ENCODE results near the gene TPM1. TPM values are rescaled to one million over a fixed set of nuclear protein-coding genes. Genes with fewer than 3 reads are reported as not detected.
"Not testable (repeated sequence)": the region's sequence is repeated elsewhere in the genome, so short reads cannot be mapped to it uniquely, and the experiment has no call there.

The TPM1 gene
- total RNA-seq, 2 experiments from 2014 or later, result 8.0 to 8.5 TPM

- ChIA-PET POLR2A (no interaction called here), CTCF (interaction anchor here (0.6 to 1.9 kb wide), 3 partner anchors 34 to 106 kb away, joined by 3 to 6 read pairs (median 3); no protein-coding TSS in a partner anchor)
These were observed 46.1 kb downstream of the TPM1 start for GRCh38 chr15:63088533-63089245.

DNA sequence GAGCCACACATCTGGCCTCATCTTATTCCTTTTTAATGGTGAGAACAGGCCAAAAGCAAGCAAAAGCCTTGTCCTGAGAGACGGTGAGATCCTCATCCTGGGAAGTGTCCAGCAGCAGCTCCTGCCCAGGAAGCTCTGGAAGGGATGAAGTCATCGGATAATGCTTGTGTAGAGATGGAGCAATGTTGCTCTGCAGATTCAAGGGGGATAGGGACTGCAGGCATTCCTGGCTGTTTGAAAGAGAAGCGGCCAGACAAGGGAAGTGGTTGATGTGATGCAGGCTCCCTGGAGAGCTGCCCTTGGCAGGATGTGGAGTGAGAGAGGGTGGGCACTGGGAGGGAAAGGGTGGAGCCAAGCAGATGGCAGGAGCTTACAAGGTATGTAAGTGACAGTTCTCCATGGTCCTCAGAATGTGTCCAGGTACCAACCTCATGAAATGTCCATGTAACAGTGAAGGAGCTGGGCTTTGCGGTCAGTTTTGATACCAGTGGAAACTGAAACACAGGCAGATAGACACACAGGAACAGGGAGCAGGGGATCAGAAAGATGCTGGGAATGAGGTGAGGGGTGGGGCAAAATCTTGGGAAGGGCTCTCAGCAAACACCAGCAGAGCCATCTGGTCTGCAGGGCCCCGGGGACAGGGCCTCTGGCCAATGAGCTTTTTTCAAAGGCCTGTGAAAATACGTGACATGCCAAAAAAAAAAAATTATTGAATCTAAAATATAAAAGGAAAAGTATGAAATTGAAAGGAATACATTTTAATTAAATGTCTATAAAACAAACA lies 46.9 kb downstream of the TPM1 start:
- ChIA-PET POLR2A (no interaction called here), CTCF (interaction anchor here (0.7 to 1.9 kb wide), 2 partner anchors 42 to 107 kb away, joined by 3 to 6 read pairs; no protein-coding TSS in a partner anchor)

DNA sequence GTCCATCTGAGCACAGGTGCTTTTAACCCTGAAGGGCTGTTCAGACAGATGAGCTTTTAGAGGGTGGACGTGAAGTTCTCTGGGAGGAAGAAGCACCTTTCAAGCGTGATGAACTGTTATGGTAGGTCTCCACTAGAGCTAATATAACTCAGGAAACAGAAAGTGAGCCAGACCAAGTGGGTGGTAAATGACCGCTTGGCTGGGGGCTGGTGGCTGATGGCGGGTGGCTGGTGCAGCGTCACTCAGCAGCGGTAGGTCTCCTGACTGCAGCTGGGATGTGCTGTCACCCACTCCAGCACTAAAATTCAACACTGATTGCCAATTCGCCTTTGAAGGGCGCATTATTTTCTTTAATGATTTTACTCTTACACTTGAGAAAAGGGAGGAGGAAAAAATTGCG lies 47.9 kb downstream of the TPM1 start:
- ChIA-PET POLR2A (no interaction called here), CTCF (no interaction called here)

GRCh38 chr15:63090887-63091286 lies 48.3 kb downstream of the TPM1 start:
- POLR2A ChIA-PET, result no interaction called here
- CTCF ChIA-PET, result interaction anchor here (0.5 kb wide), 1 partner anchor 9 kb away, joined by 3 read pairs; no protein-coding TSS in a partner anchor

GRCh38 chr15:63091679-63092446 lies 49.3 kb downstream of the TPM1 start:
- ChIA-PET POLR2A (no interaction called here), CTCF (no interaction called here)

DNA sequence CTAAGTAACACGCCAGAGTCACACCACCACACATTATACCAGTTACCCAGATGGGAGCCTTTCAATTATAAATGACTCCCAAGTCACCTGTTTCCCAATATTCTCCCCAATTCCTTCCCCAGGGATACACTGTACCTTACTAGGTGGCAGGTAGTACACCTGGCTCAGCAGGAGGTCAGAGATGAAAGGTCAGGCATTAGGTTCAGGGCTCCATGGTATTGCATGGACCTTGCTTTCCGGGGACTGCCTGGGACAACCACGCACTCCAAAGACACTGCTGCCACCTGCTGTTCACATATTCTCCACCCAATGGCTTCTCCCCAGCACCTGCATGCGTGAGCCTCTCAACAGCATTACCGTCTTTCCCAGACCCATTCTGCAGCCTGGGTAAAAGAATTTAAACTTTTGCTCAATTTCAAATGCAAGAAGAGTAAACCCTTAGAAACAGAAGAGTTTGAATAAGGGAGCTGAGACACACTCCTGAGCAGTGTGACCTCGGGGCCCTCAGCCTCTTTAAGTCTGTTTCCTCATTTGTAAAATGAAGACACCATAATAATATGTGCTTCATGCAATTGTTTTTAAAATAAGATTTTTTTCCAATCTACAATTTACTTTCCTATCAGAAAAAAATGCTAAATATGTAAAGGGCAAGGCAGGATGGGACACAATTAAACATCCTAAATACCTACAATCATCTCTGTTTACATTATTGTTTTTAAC lies 51.1 kb downstream of the TPM1 start:
- CTCF ChIA-PET, result interaction anchor here (0.7 to 2.7 kb wide), 5 partner anchors 10 to 327 kb away, joined by 3 to 16 read pairs (median 4); no protein-coding TSS in a partner anchor
- POLR2A ChIA-PET, result no interaction called here

GRCh38 chr15:63094495-63094931 lies 52.0 kb downstream of the TPM1 start:
- ChIA-PET CTCF (interaction anchor here (0.7 to 2.7 kb wide), 4 partner anchors 11 to 328 kb away, joined by 3 to 16 read pairs (median 6); no protein-coding TSS in a partner anchor), POLR2A (no interaction called here)

DNA sequence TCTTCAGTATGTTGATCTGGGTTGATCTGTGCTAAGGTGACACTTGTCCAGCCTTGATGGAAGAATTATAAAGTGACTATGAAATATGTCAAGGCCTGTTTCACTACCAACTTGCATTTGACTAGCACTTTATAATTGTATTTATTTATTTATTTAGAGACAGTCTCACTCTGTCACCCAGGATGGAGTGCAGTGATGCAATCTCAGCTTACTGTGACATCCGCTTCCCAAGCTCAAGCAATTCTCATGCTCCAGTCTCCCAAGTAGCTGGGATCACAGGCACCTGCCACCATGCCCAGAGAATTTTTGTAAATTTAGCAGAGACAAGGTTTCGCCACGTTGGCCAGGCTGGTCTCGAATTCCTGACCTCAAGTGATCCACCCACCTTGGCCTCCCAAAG lies 53.6 kb downstream of the TPM1 start:
- POLR2A ChIA-PET, result no interaction called here
- CTCF ChIA-PET, result no interaction called here

GRCh38 chr15:63098901-63099300 lies 56.4 kb downstream of the TPM1 start:
- CTCF ChIA-PET, POLR2A ChIA-PET: not testable (repeated sequence)

DNA sequence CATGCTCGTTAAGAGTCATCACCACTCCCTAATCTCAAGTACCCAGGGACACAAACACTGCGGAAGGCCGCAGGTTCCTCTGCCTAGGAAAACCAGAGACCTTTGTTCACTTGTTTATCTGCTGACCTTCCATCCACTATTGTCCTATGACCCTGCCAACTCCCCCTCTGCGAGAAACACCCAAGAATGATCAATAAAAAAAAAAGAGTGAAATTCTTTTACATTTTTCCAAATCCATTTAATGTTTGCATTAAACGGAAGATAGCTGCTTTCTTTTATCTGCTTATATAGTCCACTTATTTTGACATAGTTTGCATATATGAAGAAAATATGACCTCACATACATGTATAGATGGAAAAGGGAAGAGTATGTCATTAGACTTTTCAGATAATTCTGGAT lies 57.0 kb downstream of the TPM1 start:
- CTCF ChIA-PET, result interaction anchor here (1.7 kb wide), 1 partner anchor 51 kb away, joined by 4 read pairs; no protein-coding TSS in a partner anchor
- POLR2A ChIA-PET, result not testable (repeated sequence)

- ChIA-PET CTCF (no interaction called here), POLR2A (no interaction called here)
These were observed 60.9 kb downstream of the TPM1 start for GRCh38 chr15:63103416-63103815.

- POLR2A ChIA-PET, result no interaction called here
- CTCF ChIA-PET, result no interaction called here
These were observed 62.2 kb downstream of the TPM1 start for GRCh38 chr15:63104727-63105126.

DNA sequence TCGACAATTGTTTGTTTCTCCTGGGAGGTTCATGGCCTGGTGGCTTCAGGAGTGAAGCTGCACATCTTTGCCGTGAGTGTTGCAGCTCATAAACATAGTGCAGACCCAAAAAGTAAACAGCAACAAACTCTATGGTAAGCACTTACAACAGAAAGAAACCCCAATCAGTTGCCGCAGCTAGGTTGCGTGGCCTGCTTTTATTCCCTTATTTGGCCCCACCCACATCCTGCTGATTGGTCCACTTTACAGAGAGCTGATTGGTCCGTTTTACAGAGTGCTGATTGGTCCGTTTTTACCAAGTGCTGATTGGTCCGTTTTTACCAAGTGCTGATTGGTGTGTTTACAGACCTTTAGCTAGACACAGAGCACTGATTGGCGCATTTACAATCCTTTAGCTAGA lies 62.8 kb downstream of the TPM1 start:
- CTCF ChIA-PET, POLR2A ChIA-PET: not testable (repeated sequence)

DNA sequence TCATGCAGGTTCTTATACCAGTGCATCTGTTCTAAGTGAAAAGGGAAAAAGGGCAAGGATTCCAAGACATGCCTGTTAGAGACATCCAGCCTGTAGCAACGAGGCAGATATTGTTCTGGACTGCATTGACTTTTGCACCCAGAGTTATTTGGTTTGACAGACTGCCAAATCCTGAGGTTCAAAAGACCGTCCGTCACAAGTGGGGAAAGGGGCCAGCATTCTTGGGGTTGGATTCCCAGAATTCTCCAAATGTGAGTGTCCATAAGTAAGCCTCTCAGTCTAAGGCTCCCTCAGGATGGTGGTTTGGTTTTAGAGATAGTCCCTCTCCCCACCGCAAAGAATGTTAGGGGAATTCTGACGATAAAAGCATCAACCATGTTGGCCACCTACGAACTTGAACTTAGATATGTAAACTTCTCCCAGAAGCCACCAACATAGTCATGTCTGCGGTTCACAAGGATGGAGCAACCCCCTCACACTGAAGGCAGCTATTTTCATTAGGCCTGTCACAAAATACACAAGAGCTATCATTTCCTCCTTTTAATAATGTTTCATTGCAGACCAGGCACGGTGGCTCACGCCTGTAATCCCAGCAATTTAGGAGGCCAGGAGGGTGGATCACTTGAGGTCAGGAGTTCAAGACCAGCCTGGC lies 65.5 kb downstream of the TPM1 start:
- CTCF ChIA-PET, result no interaction called here
- POLR2A ChIA-PET, result no interaction called here

DNA sequence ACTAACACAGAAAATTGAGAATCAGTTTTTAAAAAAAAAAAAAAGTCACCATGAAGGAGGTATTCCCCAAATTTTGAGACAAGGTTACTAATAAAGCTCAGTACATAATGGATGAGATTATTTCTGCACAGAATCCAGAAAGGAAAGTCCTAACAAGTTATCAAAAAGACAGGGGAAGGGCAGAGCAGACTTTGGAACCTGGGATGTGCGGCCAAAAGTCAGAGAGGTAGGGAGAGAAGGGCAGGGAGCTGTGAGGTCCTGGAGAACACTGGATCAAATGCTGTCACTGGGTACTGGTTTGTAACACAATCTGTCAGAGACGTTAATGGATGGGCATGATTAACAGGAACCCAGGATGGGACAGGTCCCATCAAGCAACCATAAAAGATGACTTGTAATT lies 67.0 kb downstream of the TPM1 start:
- ChIA-PET POLR2A (no interaction called here), CTCF (no interaction called here)

- ChIA-PET POLR2A (no interaction called here), CTCF (no interaction called here)
These were observed 67.4 kb downstream of the TPM1 start for GRCh38 chr15:63109920-63110319.

DNA sequence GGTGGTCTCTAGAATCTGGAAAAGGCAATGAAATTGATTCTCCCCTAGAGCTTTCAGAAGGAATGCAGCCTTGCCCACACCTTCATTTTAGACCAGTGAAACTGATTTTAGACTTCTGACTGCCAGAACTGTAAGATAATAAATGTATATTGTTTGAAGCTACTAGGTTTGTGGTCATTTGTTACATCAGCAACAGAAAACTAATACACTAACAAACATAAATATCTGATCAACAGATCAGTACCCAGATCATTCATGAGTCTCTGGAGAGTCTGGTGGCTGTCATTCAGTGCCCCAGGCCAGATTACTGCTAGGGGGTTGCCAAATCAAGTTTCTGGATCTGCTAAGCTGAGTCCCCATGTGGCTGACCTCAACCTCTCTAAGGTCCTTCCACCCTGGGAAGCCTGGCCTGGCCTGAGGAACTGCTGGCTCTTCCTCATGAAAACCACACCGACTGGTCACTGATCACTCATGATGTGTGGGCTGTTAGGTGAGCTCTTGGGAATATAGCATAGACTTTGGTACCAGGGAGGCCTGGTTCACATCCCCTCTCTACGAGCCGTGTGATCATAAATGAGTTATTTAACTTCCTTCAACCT lies 68.0 kb downstream of the TPM1 start:
- ChIA-PET POLR2A (no interaction called here), CTCF (no interaction called here)

DNA sequence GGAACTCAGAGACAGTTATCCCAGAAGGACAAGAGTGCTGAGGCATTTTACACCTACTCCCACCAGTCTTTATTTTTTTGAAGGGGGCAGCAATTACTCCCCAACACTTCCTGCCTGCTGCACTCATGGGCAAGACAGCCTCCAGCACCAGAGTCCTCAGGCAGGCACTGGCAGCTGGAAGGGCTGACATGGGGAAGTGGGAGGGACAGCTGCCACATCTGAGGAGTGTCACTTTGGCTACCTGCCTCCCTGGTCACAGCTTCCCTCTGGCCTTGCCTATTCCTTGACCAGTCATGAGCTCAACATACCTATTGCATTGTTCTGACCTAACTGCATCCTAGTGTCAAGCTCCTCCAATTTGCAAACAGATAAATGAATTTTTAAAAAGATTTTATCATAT lies 68.9 kb downstream of the TPM1 start:
- POLR2A ChIA-PET, result interaction anchor here (0.6 kb wide), 1 partner anchor 38 kb away, joined by 3 read pairs; no protein-coding TSS in a partner anchor
- CTCF ChIA-PET, result interaction anchor here (0.7 to 1.1 kb wide), 2 partner anchors 19 to 63 kb away, joined by 3 read pairs; no protein-coding TSS in a partner anchor

GRCh38 chr15:63112871-63113270 lies 70.3 kb downstream of the TPM1 start:
- ChIA-PET CTCF (no interaction called here), POLR2A (no interaction called here)

All from activated CD8-positive, alpha-beta memory T cell treated with anti-CD3 and anti-CD28 coated beads for 36 hours (primary cell).